ENCODE data around the gene ABCD1.
"Not testable (repeated sequence)": the region's sequence is repeated elsewhere in the genome, so short reads cannot be mapped to it uniquely, and the experiment has no call there.

ABCD1 gene

GRCh38 chrX:153694256-153694655, 30.4 kb upstream of the ABCD1 start:
- DNase-seq (ENCODE audit: low read depth) = not testable (repeated sequence)

- no peak for DNase-seq (ENCODE audit: low read depth)
Observed at GRCh38 chrX:153694687-153695270, 29.9 kb upstream of the ABCD1 start.

- DNase-seq (ENCODE audit: low read depth) = no peak
Observed at GRCh38 chrX:153696100-153696499, 28.6 kb upstream of the ABCD1 start.

GRCh38 chrX:153696538-153696937, 28.1 kb upstream of the ABCD1 start:
- DNase-seq (ENCODE audit: low read depth) = not testable (repeated sequence)

- DNase-seq (ENCODE audit: low read depth) = not testable (repeated sequence)
Observed at GRCh38 chrX:153696986-153697722, 27.5 kb upstream of the ABCD1 start.

- DNase-seq (ENCODE audit: low read depth) = no peak
Observed at GRCh38 chrX:153697924-153698865, 26.5 kb upstream of the ABCD1 start.

- DNase-seq (ENCODE audit: low read depth) = not testable (repeated sequence)
Observed at GRCh38 chrX:153699210-153699783, 25.4 kb upstream of the ABCD1 start.

- not testable (repeated sequence) for DNase-seq (ENCODE audit: low read depth)
Observed at GRCh38 chrX:153699784-153700371, 24.8 kb upstream of the ABCD1 start.

- DNase-seq (ENCODE audit: low read depth) = no peak
Observed at GRCh38 chrX:153700376-153700945, 24.2 kb upstream of the ABCD1 start.

GRCh38 chrX:153700967-153701366, 23.7 kb upstream of the ABCD1 start:
- no peak for DNase-seq (ENCODE audit: low read depth)

GRCh38 chrX:153701706-153702105, 22.9 kb upstream of the ABCD1 start:
- no peak for DNase-seq (ENCODE audit: low read depth)

- no peak for DNase-seq (ENCODE audit: low read depth)
Observed at GRCh38 chrX:153702336-153703035, 22.2 kb upstream of the ABCD1 start.

GRCh38 chrX:153703036-153703370, 21.7 kb upstream of the ABCD1 start:
- no peak for DNase-seq (ENCODE audit: low read depth)

GRCh38 chrX:153704021-153704526, 20.6 kb upstream of the ABCD1 start:
- no peak for DNase-seq (ENCODE audit: low read depth)

GRCh38 chrX:153704631-153705402, 19.8 kb upstream of the ABCD1 start:
- DNase-seq (ENCODE audit: low read depth) = not testable (repeated sequence)

- not testable (repeated sequence) for DNase-seq (ENCODE audit: low read depth)
Observed at GRCh38 chrX:153705403-153706060, 19.1 kb upstream of the ABCD1 start.

GRCh38 chrX:153706799-153707198, 17.9 kb upstream of the ABCD1 start:
- DNase-seq (ENCODE audit: low read depth) = no peak

GRCh38 chrX:153707406-153707805, 17.2 kb upstream of the ABCD1 start:
- DNase-seq (ENCODE audit: low read depth) = no peak

GRCh38 chrX:153708415-153708814, 16.2 kb upstream of the ABCD1 start:
- no peak for DNase-seq (ENCODE audit: low read depth)

Data from CMK (cell line).